AG20443 (cell line): Measurements from ENCODE around the gene AXL.
A peak's percentile ranks its signal among the peaks of the same experiment; 100 is the strongest.

Experiments used
- DNase-seq: peaks from one replicate; pipeline ENCODE4 v3.0.0; 2012; ENCODE audit warnings: low spot score, mixed read lengths

AXL gene

GRCh38 chr19:41308450-41309179 lies 89.6 kb downstream of the AXL start:
- peak; percentile 84 for DNase-seq

DNA sequence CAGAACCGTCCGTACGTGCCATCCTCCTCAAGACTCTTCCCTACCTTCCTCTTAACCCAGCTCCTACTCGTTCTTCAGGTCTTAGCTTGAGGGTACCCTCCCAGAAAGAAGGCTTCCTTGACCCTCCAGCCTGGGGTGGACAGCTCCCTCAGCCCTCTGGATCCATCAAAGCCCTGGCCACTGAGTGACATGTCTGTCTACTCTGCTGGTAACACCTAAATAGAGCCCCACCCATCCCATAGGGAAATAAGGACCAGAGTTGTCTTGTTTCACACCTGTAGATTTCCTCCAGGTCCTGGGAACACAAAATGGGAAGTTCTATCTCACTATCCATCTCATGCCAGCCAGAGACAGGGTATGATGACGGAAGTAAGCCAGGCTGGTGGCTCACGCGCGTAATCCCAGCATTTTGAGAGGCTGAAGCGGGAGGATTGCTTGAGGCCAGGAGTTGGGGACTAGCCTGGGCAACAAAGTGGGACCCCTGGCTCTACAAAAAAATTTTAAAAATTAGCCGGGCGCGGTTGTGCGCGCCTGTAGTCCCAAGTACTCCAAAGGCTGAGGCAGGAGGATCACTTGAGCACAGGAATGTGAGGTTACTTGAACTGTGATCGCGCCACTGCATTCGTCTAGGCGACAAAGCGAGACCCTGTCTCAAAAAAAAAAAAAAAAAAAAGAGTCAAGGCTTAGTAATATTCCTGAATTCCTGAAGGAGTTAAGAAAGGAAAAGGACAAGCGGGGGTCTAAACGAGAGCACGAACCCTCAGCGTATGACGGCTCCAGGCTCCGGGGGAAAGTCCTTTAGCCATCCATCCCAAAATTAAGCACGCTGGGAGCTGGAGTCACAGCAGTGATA lies 90.4 kb downstream of the AXL start:
- no peak for DNase-seq

DNA sequence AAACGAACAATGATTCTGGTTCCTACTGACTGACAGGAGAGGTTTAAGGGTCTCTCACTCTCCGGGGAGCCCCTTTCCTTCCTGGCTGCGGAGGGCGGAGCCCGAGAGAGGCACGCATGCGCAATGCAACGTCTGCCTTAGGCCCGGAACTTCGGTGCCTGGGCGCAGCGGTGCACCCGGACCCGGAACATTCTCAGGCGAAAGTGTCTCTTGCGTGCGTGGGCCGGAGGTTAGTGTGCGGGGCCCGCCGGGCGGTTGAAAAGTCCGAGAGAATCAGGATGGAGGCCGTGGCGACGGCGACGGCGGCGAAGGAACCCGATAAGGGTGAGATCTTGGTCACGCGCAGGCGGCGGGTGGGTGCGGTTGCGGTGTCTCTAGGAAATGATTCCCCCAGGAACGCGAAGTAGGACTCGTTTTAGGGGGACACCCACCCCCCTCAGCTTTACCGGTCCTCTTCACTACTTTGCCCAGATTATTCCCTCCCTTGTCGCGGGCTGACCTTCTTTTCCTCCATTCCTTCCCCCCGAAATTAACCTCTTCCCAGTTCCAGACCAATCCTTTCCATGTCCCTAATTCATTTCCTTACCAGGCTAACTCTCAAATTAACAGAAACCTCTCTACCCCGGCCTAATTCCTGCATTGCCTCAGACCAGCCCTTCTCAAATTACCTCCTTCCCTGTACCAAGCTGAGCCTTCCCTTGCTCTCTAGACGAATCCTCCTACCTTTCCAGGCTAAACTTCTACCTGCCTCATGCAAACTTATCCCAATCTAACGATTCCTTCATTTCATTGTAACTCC lies 91.2 kb downstream of the AXL start, which contains the start of gene CCDC97:
CCDC97 (plus strand) TSS at position 140 of the 799 bp plus-strand sequence; CDS start at position 279, 139 bp downstream.
- DNase-seq: peak; percentile 95

DNA sequence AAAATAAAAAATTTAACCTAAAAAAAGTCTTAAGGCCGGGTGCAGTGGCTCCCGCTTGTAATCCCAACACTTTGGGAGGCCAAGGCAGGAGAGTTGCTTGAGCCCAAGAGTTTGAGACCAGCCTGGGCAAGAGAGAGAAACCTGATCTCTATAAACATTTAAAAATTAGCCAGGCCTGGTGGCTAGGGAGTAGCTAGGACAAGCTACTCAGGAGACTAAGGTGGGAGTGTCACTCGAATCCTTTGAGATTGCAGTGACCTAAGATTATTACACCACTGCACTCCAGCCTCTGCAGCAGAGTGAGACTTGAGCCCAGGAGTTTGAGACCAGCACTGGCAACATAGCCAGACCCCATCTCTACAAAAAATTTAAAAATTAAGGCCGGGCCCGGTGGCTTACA lies 92.0 kb downstream of the AXL start:
- no peak for DNase-seq
